Psoas muscle (tissue), 8 donors: Measurements from ENCODE around the gene ARHGEF17. TPM values are rescaled to one million over a fixed set of nuclear protein-coding genes. Genes with fewer than 3 reads are reported as not detected.

ENCODE experiments used
- ATAC-seq, 4 donors: fragments of 200-7000 bp; cut with Tn5 transposase; one replicate each; pipeline ENCODE4 v1.9.1; 2020; ENCODE audit warnings: moderate library complexity in 3 of 4, mild to moderate bottlenecking in 2 of 4
- DNase-seq, 2 donors: peaks; one replicate each; pipeline ENCODE4 v3.0.0-alpha.2; 2020
- H3K27ac ChIP-seq: fragments of 200-600 bp; one replicate; pipeline ENCODE4 v1.8.0; 2022
- H3K27me3 ChIP-seq, 3 donors: fragments of 200-600 bp in 1 of 3; one replicate each; pipeline versions ENCODE4 v1.6.1 to v1.8.0; 2013 to 2022; ENCODE audit warnings: low read length in 2 of 3, mild to moderate bottlenecking in 2 of 3, moderate library complexity in 1 of 3; ENCODE audit not compliant: insufficient read depth in 3 of 3
- H3K36me3 ChIP-seq, 2 donors: fragments of 200-600 bp in 1 of 2; one replicate each; pipeline versions ENCODE4 v1.6.1 to v1.8.0; 2013 to 2022; ENCODE audit warnings: low read depth in 1 of 2, mild to moderate bottlenecking in 1 of 2, moderate library complexity in 1 of 2; ENCODE audit not compliant: insufficient read depth in 1 of 2
- H3K4me1 ChIP-seq: fragments of 200-600 bp; one replicate; pipeline ENCODE4 v1.8.0; 2022
- H3K4me3 ChIP-seq: fragments of 200-600 bp; one replicate; pipeline ENCODE4 v1.8.0; 2022; ENCODE audit warnings: mild to moderate bottlenecking
- H3K9me3 ChIP-seq: fragments of 200-600 bp; one replicate; pipeline ENCODE4 v1.8.0; 2022
- WGBS, 3 donors: extraction: QIAGEN DNeasy Blood & Tissue Kit; methylation state at CpG; one replicate each; pipeline versions ENCODE4 v1.1.6 to v1.1.7; 2013; 5-methylcytosine and 5-hydroxymethylcytosine counted together
- intact Hi-C, 2 donors: fragments of 100-400 bp; cut with DNase I; formaldehyde crosslinking; loops; one replicate each; pipeline versions ENCODE4 v1.11.0 to v1.14.2; 2022
- polyA plus RNA-seq, 3 donors: library from polyadenylated mRNA; stranded (reverse); fragments of 200-250 nt; gene quantifications; one replicate each; pipeline ENCODE4 v1.2.3, GENCODE V29; 2013
- total RNA-seq, 4 donors: library from RNA; stranded (reverse); fragmentation: NEBNext Ultra II Directional in 2 of 4; extraction: Animal tissue kit (Norgen Biotek cat#: 25700) in 2 of 4; gene quantifications; one replicate each; pipeline versions ENCODE4 v1.2.1 to v1.2.4, GENCODE V29; 2021 to 2023
- TF ChIP-seq, protein P1 (sequence below): fragments of 200-600 bp; IDR thresholded peaks from one replicate; pipeline ENCODE4 v1.8.0; 2022; ENCODE audit warnings: antibody characterized with exemption
- donor health status: healthy with polysubstance abuse.
- donor health status: DM: no; HTN: no; CAD: no; lungs with moderate emphysema.
- donor health status: Bipolar disorder and iron deficiency.
- donor health status: healthy.
- donor health status: DM: yes; HTN: yes; CAD: no.
- donor health status: DM: no; HTN: no; CAD: no.
- donor health status: DM: no; HTN: no; CAD: no.
- donor health status: DM: yes; HTN: yes; CAD: no.

The ARHGEF17 gene
- total and polyA plus RNA-seq, 7 donors: 5.7 to 38.4 (median 10.8) TPM

- intact Hi-C loops: loop anchor here (1.0 to 2.0 kb wide), 3 partner anchors 40 to 86 kb away; no protein-coding TSS in a partner anchor
- peak overlapping the region; percentile 9 for H3K27ac ChIP-seq
Observed at GRCh38 chr11:73392108-73393010, 84.3 kb downstream of the ARHGEF17 start.

GRCh38 chr11:73393011-73393380 is 84.9 kb downstream of the ARHGEF17 start:
- Histone ChIP-seq H3K4me1 (peaks cover 45% of the 10 kb centered on the region), H3K9me3 (no peaks in the 10 kb centered on the region), H3K27ac (no peak overlapping the region), H3K27me3 (no peaks in the 10 kb centered on the region), H3K4me3 (no peak overlapping the region), H3K36me3 (peaks cover 0 to 42% of the 10 kb centered on the region in 2 donors)
- WGBS, 3 donors: 88 to 92% (median 88%) methylated on average over 7 of the region's 7 CpGs
- TF ChIP-seq, protein P1, sequence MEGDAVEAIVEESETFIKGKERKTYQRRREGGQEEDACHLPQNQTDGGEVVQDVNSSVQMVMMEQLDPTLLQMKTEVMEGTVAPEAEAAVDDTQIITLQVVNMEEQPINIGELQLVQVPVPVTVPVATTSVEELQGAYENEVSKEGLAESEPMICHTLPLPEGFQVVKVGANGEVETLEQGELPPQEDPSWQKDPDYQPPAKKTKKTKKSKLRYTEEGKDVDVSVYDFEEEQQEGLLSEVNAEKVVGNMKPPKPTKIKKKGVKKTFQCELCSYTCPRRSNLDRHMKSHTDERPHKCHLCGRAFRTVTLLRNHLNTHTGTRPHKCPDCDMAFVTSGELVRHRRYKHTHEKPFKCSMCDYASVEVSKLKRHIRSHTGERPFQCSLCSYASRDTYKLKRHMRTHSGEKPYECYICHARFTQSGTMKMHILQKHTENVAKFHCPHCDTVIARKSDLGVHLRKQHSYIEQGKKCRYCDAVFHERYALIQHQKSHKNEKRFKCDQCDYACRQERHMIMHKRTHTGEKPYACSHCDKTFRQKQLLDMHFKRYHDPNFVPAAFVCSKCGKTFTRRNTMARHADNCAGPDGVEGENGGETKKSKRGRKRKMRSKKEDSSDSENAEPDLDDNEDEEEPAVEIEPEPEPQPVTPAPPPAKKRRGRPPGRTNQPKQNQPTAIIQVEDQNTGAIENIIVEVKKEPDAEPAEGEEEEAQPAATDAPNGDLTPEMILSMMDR: no peak
- DNase-seq (no peak), ATAC-seq (no peak)
- intact Hi-C loops: loop anchor here (1.0 to 2.0 kb wide), 3 partner anchors 40 to 86 kb away; no protein-coding TSS in a partner anchor

More at GRCh38 chr11:73392108-73393010, 84.3 kb downstream of the ARHGEF17 start:
- no peak overlapping the region for H3K4me3 ChIP-seq
- H3K4me1 ChIP-seq: peaks cover 50% of the 10 kb centered on the region
- H3K9me3 ChIP-seq: no peaks in the 10 kb centered on the region
- TF ChIP-seq, protein P1: no peak
- ATAC-seq: no peak
- H3K27me3 ChIP-seq: no peaks in the 10 kb centered on the region
- peak in 1 of 2 donors; percentile 53 for DNase-seq
- 77 to 95% (median 85%) methylated on average over 31 of the region's 31 CpGs for WGBS, 3 donors
- H3K36me3 ChIP-seq: peaks cover 0 to 42% of the 10 kb centered on the region in 2 donors

- intact Hi-C loops: loop anchor here (1.0 to 2.0 kb wide), 3 partner anchors 41 to 87 kb away; no protein-coding TSS in a partner anchor
Observed at GRCh38 chr11:73393479-73394415, 85.7 kb downstream of the ARHGEF17 start.

More at GRCh38 chr11:73393479-73394415, 85.7 kb downstream of the ARHGEF17 start:
- peaks cover 0 to 42% of the 10 kb centered on the region in 2 donors for H3K36me3 ChIP-seq
- DNase-seq (peak; percentile 74 to 87), ATAC-seq (peak; percentile 65 to 83 (median 78))
- TF ChIP-seq, protein P1: peak; percentile 81
- no peaks in the 10 kb centered on the region for H3K27me3 ChIP-seq
- H3K4me1 ChIP-seq: peaks cover 37% of the 10 kb centered on the region
- H3K27ac ChIP-seq: no peak overlapping the region
- H3K4me3 ChIP-seq: no peak overlapping the region
- no peaks in the 10 kb centered on the region for H3K9me3 ChIP-seq
- WGBS, 3 donors: 74 to 80% (median 76%) methylated on average over 16 of the region's 16 CpGs
